ES-I3 (cell line): ENCODE results near the gene RPRD1A.
"Not testable (repeated sequence)": the region's sequence is repeated elsewhere in the genome, so short reads cannot be mapped to it uniquely, and the experiment has no call there.

Source experiments
- H3K36me3 ChIP-seq: 2 replicates; pipeline ENCODE4 v1.6.1; 2013; ENCODE audit warnings: mild to moderate bottlenecking, low read length, control low read depth, moderate library complexity; ENCODE audit not compliant: insufficient read depth
- H3K4me1 ChIP-seq: 2 replicates; pipeline ENCODE4 v1.6.1; 2013; ENCODE audit warnings: mild to moderate bottlenecking, control low read depth, low read length; ENCODE audit not compliant: insufficient read depth
- H3K9ac ChIP-seq: 2 replicates; pipeline ENCODE4 v1.6.1; 2013; ENCODE audit warnings: low read depth, mild to moderate bottlenecking, low read length, moderate library complexity
- H3K9me3 ChIP-seq: 2 replicates; pipeline ENCODE4 v1.6.1; 2013; ENCODE audit warnings: mild to moderate bottlenecking, low read length, moderate library complexity; ENCODE audit not compliant: control insufficient read depth, insufficient read depth

Gene RPRD1A

DNA sequence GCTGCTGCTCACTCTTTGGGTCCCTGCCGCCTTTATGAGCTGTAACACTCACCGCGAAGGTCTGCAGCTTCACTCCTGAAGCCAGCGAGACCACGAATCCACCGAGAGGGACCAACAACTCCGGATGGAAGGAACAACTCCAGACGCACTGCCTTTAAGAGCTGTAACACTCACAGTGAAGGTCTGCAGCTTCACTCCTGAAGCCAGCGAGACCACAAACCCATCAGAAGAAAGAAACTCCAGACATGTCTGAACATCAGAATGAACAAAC lies 2.6 kb downstream of the RPRD1A start:
- not testable (repeated sequence) for H3K9ac ChIP-seq

DNA sequence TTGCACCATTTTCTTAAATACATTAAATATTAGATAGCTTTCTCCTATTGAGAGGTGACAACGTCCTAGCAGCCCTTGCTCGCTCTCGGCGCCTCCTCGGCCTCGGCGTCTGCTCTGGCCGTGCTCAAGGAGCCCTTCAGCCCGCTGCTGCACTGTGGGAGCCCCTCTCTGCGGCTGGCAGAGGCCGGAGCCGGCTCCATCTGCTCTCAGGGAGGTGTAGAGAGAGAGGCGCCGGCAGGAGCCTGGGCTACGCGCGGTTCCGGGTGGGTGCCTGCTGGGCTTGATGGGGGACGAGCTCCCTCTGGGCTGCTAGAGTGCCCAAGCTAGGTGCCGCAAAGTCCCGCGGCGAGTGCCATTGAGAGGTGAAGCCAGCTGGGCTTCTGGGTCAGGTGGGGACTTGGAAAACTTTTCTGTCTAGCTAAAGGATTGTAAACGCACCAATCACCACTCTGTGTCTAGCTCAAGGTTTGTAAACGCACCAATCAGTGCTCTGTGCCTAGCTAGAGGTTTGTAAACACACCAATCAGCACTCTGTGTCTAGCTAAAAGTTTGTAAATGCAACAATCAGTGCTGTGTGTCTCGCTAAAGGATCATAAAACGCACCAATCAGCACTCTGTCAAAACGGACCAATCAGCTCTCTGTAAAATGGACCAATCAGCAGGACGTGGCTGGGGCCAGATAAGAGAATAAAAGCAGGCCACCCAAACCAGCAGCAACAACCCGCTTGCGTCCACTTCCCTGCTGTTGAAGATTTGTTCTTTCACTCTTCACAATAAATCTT lies 3.1 kb downstream of the RPRD1A start:
- no peaks in the 10 kb centered on the region for H3K36me3 ChIP-seq
- 0 out of 2 replicates have a peak, but pooled peaks cover 5% of the 10 kb centered on the region for H3K4me1 ChIP-seq
- no peak overlapping the region for H3K9ac ChIP-seq
- H3K9me3 ChIP-seq: no peaks in the 10 kb centered on the region

More for the DNA sequence above, 2.6 kb downstream of the RPRD1A start:
- H3K9me3 ChIP-seq, H3K36me3 ChIP-seq, H3K4me1 ChIP-seq: not testable (repeated sequence)

DNA sequence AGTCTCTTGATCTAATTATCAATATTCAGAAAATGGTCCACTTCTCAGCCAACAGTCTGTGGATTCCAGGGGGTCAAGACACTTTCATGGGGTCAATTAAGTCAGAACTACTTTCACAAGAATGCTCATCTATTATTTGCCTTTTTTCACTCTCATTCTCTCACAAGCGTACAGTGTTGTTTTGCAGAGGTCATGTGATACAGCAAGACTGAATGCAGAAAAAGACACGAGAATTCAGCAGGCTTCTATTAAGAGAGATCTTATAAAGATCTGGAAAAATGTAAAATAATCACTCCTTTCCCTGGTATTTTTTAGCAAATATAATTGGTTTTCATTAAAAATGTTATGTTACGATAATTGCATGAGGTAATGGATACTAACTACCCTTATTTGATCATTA lies 8.7 kb downstream of the RPRD1A start:
- peaks cover 4% of the 10 kb centered on the region for H3K36me3 ChIP-seq
- H3K9ac ChIP-seq: no peak overlapping the region
- H3K4me1 ChIP-seq: 0 out of 2 replicates have a peak, but pooled peaks cover 2% of the 10 kb centered on the region
- H3K9me3 ChIP-seq: no peaks in the 10 kb centered on the region; the same call in 1 of the 2 replicates

DNA sequence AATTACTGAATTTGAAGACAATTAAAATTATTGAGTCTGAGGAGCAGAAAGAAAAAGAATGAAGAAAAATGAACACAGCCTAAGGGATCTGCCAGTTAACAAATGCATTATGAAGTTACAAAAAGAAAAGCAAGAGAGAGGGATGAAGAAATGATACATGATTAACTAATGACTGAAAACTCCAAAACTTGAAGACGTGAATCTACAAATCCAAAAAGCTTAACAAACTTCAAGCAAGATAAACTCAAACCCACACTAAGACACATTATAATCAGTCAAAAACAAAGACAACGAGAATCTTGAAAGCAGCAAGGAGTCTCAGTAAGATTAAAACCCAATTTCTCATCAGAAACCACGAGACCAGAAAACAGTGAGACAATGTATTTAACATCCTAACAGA lies 15.6 kb downstream of the RPRD1A start:
- Histone ChIP-seq H3K36me3 (peaks cover 4% of the 10 kb centered on the region), H3K4me1 (no peaks in the 10 kb centered on the region), H3K9ac (no peak overlapping the region), H3K9me3 (no peaks in the 10 kb centered on the region; the same call in 1 of the 2 replicates)

DNA sequence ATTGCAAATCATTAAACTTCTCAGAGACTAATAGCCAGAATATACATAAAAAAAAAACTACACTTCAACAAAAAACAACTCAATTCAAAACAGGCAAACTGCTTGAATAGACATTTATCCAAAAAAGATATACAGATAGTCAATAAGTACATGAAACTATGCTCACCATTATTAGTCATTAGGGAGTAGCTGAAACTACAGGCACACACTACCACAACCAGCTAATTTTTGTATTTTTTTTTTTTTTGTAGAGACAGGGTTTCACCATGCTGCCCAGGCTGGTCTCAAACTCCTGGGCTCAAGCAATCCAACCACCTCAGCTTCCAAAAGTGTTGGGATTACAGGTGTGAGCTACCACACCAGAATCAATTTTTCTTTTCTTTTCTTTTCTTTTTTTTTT lies 16.9 kb downstream of the RPRD1A start:
- Histone ChIP-seq H3K36me3 (peaks cover 4% of the 10 kb centered on the region), H3K9me3 (no peaks in the 10 kb centered on the region; the same call in 1 of the 2 replicates), H3K9ac (no peak overlapping the region)

DNA sequence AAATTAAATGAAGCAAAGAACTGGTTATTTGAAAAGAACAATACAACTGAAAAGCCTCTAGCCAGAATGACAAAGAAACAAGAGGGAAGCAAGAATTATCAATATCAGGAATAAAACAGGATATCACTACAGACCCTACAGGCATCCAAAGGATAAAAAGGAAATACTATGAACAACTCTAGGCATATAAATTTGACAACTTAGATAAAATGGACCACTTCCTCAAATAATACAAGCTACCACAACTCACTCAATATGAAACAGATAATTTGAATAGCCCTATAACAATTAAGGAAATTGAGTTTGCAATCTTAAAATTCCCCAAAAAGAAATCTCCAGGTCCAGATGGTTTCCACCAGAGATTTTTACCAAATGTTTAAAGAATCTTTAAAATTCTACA lies 19.8 kb downstream of the RPRD1A start:
- H3K9me3 ChIP-seq: no peaks in the 10 kb centered on the region

More for the DNA sequence above, 16.9 kb downstream of the RPRD1A start:
- no peaks in the 10 kb centered on the region for H3K4me1 ChIP-seq

DNA sequence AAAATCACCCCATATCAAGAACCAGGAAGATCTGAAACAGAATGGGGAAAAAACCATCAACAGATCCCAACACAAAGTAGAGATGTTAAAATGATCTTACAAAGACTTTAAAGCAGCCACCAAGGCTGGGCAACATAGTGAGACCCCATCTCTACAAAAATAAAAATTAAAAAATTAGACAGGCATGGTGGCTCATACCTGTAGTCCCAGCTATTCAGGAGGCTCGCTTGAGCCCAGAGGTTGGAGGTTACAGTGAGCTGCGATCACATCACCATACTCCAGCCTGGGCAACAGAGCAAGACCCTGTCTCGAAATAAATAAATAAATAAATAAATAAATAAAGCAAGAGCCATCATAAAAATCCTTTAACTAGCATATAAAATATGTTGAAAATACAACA lies 20.5 kb downstream of the RPRD1A start:
- Histone ChIP-seq H3K9ac (no peak overlapping the region), H3K4me1 (no peaks in the 10 kb centered on the region; the same call in 1 of the 2 replicates), H3K9me3 (peaks cover 2% of the 10 kb centered on the region; the same call in 1 of the 2 replicates), H3K36me3 (no peaks in the 10 kb centered on the region)

More for the DNA sequence above, 19.8 kb downstream of the RPRD1A start:
- Histone ChIP-seq H3K9ac (no peak overlapping the region), H3K36me3 (no peaks in the 10 kb centered on the region), H3K4me1 (no peaks in the 10 kb centered on the region; the same call in 1 of the 2 replicates)

DNA sequence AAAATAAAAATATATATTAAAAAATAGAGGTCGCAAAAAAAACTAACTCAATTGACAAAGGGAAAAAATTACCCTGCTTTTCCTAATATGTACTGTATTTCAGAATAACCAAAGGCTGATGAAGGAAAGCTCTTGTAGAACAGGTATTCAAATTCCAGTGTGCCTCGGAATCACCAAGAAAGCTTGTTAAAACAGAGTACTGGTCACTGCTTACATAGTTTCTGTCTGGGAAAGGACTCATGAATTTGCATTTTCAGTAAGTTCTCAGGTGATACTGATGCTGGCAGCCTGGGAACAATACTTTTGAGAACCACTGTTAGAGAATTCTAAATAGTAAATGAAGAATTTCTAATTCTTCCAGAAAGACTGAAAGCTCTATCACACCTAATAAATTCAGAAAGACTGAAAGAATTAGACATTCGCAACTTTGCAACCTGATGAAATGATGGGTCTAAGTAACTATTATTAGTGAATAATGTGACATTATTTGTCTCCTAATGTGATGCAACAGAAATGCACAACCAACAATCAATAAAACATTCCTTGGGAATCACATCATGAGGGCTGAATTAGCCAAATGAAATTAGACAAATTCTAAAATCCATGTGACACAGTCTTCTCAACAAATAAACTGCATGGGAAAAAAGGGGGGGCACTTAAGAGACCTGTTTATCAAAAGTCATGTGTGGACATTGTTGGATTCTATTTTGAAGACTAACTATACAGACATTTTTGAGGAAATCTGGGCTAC lies 21.9 kb downstream of the RPRD1A start:
- H3K36me3 ChIP-seq: no peaks in the 10 kb centered on the region
- H3K9ac ChIP-seq: no peak overlapping the region
- peaks cover 6% of the 10 kb centered on the region for H3K9me3 ChIP-seq
- H3K4me1 ChIP-seq: no peaks in the 10 kb centered on the region; the same call in 1 of the 2 replicates

DNA sequence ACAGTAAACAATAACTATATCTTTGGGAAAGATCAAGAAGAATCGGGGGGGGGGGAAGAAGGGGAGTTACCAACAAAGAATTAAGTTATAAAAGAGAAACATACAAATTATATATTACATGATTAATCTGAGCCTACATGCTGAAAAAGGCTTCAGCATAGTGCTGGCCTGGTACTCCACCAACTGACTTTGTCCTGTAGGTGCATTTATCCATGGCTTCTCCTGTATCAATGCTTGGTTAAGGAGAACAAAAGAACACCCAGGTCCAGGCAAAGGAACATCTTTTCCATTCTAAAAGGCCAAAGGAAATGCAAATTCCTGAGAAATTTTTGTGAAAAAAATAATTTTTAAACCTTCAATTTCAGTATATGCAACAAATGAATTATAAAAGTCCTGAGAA lies 24.2 kb downstream of the RPRD1A start:
- Histone ChIP-seq H3K4me1 (no peaks in the 10 kb centered on the region; the same call in 1 of the 2 replicates), H3K36me3 (peaks cover 6% of the 10 kb centered on the region), H3K9me3 (peaks cover 22% of the 10 kb centered on the region), H3K9ac (no peak overlapping the region)

DNA sequence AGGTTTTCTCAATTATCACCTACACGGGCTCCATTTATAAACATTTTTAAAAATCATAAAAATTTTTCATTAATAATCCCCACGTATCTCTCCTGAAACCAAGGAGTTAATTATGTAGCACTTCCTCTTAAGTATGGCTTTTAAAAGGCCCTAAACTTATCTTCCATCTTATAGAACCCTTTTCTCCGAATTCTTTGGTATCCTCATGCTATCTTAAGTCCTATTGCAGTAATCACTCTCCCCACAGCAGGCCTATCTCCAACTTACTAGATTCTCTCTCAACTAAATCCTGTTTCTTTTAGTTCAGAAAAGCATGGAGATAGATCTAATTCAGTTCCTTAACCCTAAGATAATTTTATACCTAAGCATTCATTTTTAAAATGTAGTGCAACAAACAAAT lies 26.2 kb downstream of the RPRD1A start:
- H3K36me3 ChIP-seq: peaks cover 10% of the 10 kb centered on the region
- H3K9me3 ChIP-seq: peaks cover 26% of the 10 kb centered on the region
- no peaks in the 10 kb centered on the region; the same call in 1 of the 2 replicates for H3K4me1 ChIP-seq
- H3K9ac ChIP-seq: no peak overlapping the region

DNA sequence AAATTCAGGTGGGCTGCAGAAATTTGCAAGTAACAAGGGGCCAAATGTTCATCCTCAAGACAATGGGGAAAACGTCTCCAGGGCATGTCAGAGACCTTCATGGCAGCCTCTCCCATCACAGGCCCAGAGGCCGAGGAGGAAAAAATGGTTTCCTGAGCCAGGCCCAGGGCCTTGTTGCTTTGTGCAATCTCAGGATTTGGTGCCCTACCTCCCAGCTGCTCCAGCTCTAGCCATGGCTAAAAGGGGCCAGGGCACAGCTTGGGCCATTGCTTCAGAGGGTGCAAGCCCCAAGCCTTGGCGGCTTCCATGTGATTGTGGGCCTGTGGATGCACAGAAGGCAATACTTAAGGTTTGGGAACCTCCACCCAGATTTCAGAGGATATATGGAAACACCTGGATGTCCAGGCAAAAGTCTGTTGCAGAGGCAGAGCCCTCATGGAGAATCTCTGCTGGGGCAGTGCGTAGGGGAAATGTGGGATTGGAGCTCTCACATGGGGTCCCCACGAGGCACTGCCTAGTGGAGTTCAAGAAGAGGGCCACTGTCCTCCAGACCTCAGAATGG lies 29.2 kb downstream of the RPRD1A start:
- no peak overlapping the region for H3K9ac ChIP-seq
- peaks cover 26% of the 10 kb centered on the region for H3K9me3 ChIP-seq
- H3K36me3 ChIP-seq: peaks cover 10% of the 10 kb centered on the region
- no peaks in the 10 kb centered on the region for H3K4me1 ChIP-seq

DNA sequence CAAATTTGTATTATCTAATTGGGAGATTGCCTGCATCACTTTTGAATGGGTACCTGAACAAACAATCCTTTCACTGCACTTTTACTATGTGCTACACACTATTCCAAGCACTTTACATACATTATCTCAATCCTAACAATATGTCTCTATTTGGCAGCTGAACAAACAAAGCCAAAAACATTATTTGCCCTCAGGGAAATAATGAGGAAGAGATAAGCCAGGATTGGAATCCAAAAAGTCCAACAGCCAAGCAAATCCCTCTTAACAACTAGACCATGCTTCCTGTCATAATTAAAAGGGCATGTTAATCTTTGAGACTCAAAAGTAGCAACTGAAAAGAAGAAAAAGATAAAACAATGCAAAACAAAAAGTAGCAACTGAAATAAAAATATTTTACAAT lies 32.1 kb downstream of the RPRD1A start:
- Histone ChIP-seq H3K9me3 (peaks cover 18% of the 10 kb centered on the region), H3K4me1 (no peaks in the 10 kb centered on the region), H3K9ac (no peak overlapping the region), H3K36me3 (peaks cover 16% of the 10 kb centered on the region)

DNA sequence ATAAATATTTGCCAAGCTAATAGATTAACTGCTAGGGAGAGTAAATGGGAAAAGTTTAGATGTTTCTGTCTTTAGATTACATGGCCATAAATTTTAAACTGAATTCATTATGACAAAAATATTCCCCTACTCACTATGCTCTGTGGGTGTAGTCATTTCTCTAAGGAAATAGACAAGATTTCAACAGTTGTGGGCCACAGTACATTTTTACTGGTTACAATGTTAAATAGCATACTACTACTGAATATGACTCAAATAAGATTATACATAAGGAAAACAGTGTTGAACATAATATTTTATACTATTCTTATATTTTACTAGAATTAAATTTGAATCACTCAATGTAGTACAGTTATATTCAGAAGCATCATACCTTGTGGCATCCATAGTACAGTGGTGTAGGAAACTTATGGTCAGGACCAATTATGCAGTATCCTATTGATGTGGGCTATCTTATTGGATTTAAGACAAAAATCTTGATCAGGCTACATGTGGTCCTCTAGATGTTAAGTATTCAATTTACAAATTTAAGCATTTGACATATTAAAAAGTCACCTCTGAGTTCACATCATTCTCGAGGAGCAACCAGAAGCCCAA lies 33.0 kb downstream of the RPRD1A start:
- Histone ChIP-seq H3K36me3 (peaks cover 16% of the 10 kb centered on the region), H3K4me1 (no peaks in the 10 kb centered on the region), H3K9ac (no peak overlapping the region), H3K9me3 (peaks cover 13% of the 10 kb centered on the region)

DNA sequence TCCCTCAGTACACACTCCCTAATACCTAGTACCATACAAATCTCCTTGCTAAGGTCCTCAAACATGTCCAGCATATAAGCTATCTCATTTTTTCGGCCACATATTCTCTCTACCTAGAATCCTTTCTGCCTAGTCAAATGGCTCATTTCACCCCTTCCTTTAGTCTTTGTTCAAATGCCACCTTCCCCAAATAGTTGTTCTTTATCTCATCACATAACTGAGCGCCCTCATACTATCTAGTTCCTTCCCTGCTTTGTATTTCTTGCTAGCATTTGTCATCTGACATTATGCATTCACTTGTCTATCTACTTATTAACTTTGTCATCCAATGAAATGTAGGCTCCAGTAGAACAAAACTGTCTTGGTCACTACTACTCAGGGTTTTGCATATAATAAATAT lies 35.5 kb downstream of the RPRD1A start:
- Histone ChIP-seq H3K4me1 (no peaks in the 10 kb centered on the region), H3K9ac (no peak overlapping the region), H3K36me3 (peaks cover 14% of the 10 kb centered on the region; the same call in 1 of the 2 replicates), H3K9me3 (no peaks in the 10 kb centered on the region)
